ENCODE data around the gene APCS. TPM values are rescaled to one million over a fixed set of nuclear protein-coding genes. Genes with fewer than 3 reads are reported as not detected.

The APCS gene
- polyA plus RNA-seq, 1 donor, result not detected

Other genes with a start within 250 kb of the APCS start
- not detected for gene OR10J4, start 155.6 kb upstream of the APCS start, polyA plus RNA-seq (ENCODE audit: insufficient read length)
- gene OR10J1, start 148.1 kb upstream of the APCS start, polyA plus RNA-seq (ENCODE audit: insufficient read length), result not detected
- gene OR10J5, start 51.8 kb upstream of the APCS start, polyA plus RNA-seq (ENCODE audit: insufficient read length), result not detected
- not detected for gene CRP, start 126.8 kb downstream of the APCS start, polyA plus RNA-seq (ENCODE audit: insufficient read length)
- gene DUSP23, start 193.1 kb downstream of the APCS start, polyA plus RNA-seq (ENCODE audit: insufficient read length), result 7.9 TPM
- 0.34 TPM for gene FCRL6, start 214.5 kb downstream of the APCS start, polyA plus RNA-seq (ENCODE audit: insufficient read length)
- 0.47 TPM for gene SLAMF8, start 239.0 kb downstream of the APCS start, polyA plus RNA-seq (ENCODE audit: insufficient read length)